ENCODE data around the gene STK11IP.
A peak's percentile ranks its signal among the peaks of the same experiment; 100 is the strongest.

Gene STK11IP

GRCh38 chr2:219633276-219634065 is 35.8 kb downstream of the STK11IP start:
- peaks cover 0 to 27% of the 10 kb centered on the region in 2 experiments; a peak in 1 of 3 replicates for H3K36me3 ChIP-seq (ENCODE audit: control insufficient read depth in 2 of 2, insufficient read depth in 1 of 2, low read length in 2 of 2)
- no peaks in the 10 kb centered on the region for H3K9me3 ChIP-seq (ENCODE audit: control insufficient read depth, insufficient read depth, low read depth, low read length)
- no peaks in the 10 kb centered on the region for H3K4me1 ChIP-seq (ENCODE audit: control insufficient read depth, insufficient read depth, low read length)
- TF ChIP-seq ZNF223 (tag by site-specific recombination; IDR thresholded peaks at IDR 0.05) (no peak), ZNF600 (tag by site-specific recombination; IDR thresholded peaks at IDR 0.05) (no peak), ZNF174 (tag by site-specific recombination; IDR thresholded peaks at IDR 0.05) (no peak), ZBTB21 (tag by site-specific recombination; IDR thresholded peaks at IDR 0.05) (no peak)
- TF ChIP-seq, protein P1, sequence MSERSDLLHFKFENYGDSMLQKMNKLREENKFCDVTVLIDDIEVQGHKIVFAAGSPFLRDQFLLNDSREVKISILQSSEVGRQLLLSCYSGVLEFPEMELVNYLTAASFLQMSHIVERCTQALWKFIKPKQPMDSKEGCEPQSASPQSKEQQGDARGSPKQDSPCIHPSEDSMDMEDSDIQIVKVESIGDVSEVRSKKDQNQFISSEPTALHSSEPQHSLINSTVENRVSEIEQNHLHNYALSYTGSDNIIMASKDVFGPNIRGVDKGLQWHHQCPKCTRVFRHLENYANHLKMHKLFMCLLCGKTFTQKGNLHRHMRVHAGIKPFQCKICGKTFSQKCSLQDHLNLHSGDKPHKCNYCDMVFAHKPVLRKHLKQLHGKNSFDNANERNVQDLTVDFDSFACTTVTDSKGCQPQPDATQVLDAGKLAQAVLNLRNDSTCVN (tag by site-specific recombination; optimal IDR thresholded peaks at IDR 0.05) = no peak
- CTCF ChIA-PET = interaction anchor here (1.2 to 3.3 kb wide), 2 partner anchors 9 to 92 kb away, joined by 3 to 15 read pairs; no protein-coding TSS in a partner anchor
- no peak overlapping the region for H3K4me3 ChIP-seq (ENCODE audit: low read depth, low read length)
- H3K27ac ChIP-seq (ENCODE audit: extremely low read depth, low read depth, low read length) = no peak overlapping the region
- POLR2A ChIA-PET = no interaction called here

DNA sequence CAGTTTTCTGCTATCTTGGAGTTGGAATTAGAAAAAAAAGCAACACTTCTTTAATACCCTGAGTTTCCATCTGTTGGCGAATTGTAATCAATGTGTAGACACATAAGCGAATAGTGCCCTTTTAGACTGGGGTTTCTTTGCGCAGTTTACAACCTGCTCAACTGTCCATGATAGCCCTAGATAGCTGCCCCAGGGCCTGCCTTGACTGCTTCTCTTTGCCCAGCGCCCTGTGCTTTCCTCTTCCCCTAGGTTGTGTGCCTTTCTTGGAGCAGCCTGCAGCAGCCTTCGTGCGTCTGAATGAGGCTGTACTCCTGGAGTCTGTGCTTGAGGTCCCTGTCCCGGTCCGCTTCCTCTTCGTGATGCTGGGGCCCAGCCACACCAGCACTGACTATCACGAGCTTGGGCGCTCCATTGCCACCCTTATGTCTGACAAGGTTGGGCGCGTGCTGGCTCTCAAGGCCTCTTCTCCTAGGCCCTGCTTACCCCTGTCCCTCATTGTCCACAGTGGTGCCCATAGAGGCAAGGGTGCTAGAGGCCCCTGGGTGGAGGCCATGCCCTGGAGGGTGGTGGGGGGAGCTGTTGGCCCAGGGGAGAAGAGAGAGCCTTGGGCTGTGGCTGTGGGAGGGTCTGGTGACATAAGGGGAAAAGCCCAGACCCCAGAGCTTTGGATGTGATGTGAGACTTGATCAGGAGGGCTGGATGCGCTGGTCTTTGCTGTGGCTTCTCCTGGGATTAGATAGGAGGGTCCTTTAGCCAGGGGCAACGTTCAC is 36.7 kb downstream of the STK11IP start:
- H3K4me3 ChIP-seq (ENCODE audit: low read depth, low read length) = no peak overlapping the region
- ChIA-PET POLR2A (no interaction called here), CTCF (interaction anchor here (0.6 to 3.3 kb wide), 4 partner anchors 8 to 754 kb away, joined by 3 to 15 read pairs (median 3); no protein-coding TSS in a partner anchor)
- H3K4me1 ChIP-seq (ENCODE audit: control insufficient read depth, insufficient read depth, low read length) = no peaks in the 10 kb centered on the region
- TF ChIP-seq ZNF623 (tag by site-specific recombination; IDR thresholded peaks at IDR 0.05) (peak; percentile 34; the same call in 1 of the 2 replicates), ZNF624 (tag by site-specific recombination; IDR thresholded peaks at IDR 0.05) (no peak)
- H3K9me3 ChIP-seq (ENCODE audit: control insufficient read depth, insufficient read depth, low read depth, low read length) = no peaks in the 10 kb centered on the region
- H3K36me3 ChIP-seq (ENCODE audit: control insufficient read depth in 2 of 2, insufficient read depth in 1 of 2, low read length in 2 of 2) = peaks cover 0 to 27% of the 10 kb centered on the region in 2 experiments; a peak in 1 of 3 replicates
- H3K27ac ChIP-seq (ENCODE audit: extremely low read depth, low read depth, low read length) = no peak overlapping the region

- Histone ChIP-seq H3K9me3 (ENCODE audit: control insufficient read depth, insufficient read depth, low read depth, low read length) (no peaks in the 10 kb centered on the region), H3K36me3 (ENCODE audit: control insufficient read depth in 2 of 2, insufficient read depth in 1 of 2, low read length in 2 of 2) (peaks cover 0 to 27% of the 10 kb centered on the region in 2 experiments; a peak in 1 of 3 replicates), H3K4me1 (ENCODE audit: control insufficient read depth, insufficient read depth, low read length) (no peaks in the 10 kb centered on the region), H3K27ac (ENCODE audit: extremely low read depth, low read depth, low read length) (no peak overlapping the region), H3K4me3 (ENCODE audit: low read depth, low read length) (no peak overlapping the region)
- POLR2A ChIA-PET = no interaction called here
- CTCF ChIA-PET = interaction anchor here (0.6 to 3.3 kb wide), 4 partner anchors 8 to 755 kb away, joined by 3 to 15 read pairs (median 4); no protein-coding TSS in a partner anchor
- TF ChIP-seq SP3 (tag by site-specific recombination; IDR thresholded peaks at IDR 0.05) (no peak), ZNF610 (tag by site-specific recombination; IDR thresholded peaks at IDR 0.05; ENCODE audit: borderline replicate concordance) (no peak), ZNF112 (tag by site-specific recombination; IDR thresholded peaks at IDR 0.05) (no peak), OVOL3 (tag by site-specific recombination; IDR thresholded peaks at IDR 0.05) (no peak), PRDM10 (tag by site-specific recombination; IDR thresholded peaks at IDR 0.05) (no peak), ZFP37 (tag by site-specific recombination; IDR thresholded peaks at IDR 0.05) (no peak), ZNF626 (tag by site-specific recombination; IDR thresholded peaks at IDR 0.05) (no peak), ZNF76 (tag by site-specific recombination; IDR thresholded peaks at IDR 0.05; ENCODE audit: borderline replicate concordance, low read depth) (no peak), EGR2 (tag by site-specific recombination; IDR thresholded peaks at IDR 0.05; ENCODE audit: low read depth) (no peak), ZNF510 (tag by site-specific recombination; IDR thresholded peaks at IDR 0.05; ENCODE audit: insufficient replicate concordance) (no peak), ZNF221 (tag by site-specific recombination; IDR thresholded peaks at IDR 0.05; ENCODE audit: borderline replicate concordance) (no peak), RBAK (tag by site-specific recombination; IDR thresholded peaks at IDR 0.05) (no peak), ZNF561 (tag by site-specific recombination; IDR thresholded peaks at IDR 0.05; ENCODE audit: borderline replicate concordance) (no peak)
- TF ChIP-seq, protein P2, sequence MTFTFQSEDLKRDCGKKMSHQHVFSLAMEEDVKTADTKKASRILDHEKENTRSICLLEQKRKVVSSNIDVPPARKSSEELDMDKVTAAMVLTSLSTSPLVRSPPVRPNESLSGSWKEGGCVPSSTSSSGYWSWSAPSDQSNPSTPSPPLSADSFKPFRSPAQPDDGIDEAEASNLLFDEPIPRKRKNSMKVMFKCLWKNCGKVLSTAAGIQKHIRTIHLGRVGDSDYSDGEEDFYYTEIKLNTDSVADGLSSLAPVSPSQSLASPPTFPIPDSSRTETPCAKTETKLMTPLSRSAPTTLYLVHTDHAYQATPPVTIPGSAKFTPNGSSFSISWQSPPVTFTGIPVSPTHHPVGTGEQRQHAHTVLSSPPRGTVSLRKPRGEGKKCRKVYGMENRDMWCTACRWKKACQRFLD (tag by site-specific recombination; IDR thresholded peaks at IDR 0.05) = no peak
Observed at GRCh38 chr2:219634951-219635751, 37.5 kb downstream of the STK11IP start.

Data from HEK293 (cell line).